ENCODE data around the gene PLA2G10.
"Not testable (repeated sequence)": the region's sequence is repeated elsewhere in the genome, so short reads cannot be mapped to it uniquely, and the experiment has no call there.

The PLA2G10 gene

GRCh38 chr16:14658063-14658462 lies 36.0 kb downstream of the PLA2G10 start:
- no peak for DNase-seq

GRCh38 chr16:14652726-14653125 lies 41.4 kb downstream of the PLA2G10 start:
- DNase-seq, result no peak

DNA sequence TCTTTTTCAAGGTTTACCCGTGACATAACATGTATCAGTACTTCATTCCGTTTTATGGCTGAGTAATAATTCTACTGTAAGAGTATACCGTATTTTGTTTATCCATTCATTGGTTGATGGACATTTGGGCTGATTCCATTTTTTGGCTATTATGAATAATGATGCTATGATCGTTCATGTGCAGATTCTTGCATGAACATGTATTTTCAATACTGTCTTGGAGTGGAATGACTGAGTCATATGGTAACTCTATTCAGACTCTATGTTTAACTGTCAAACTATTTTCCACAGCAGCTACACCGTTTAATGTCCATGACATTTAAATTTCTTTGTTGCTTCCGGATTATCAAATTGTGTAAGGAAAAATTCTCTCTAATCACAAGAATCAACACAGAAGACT lies 43.5 kb downstream of the PLA2G10 start:
- no peak for DNase-seq

DNA sequence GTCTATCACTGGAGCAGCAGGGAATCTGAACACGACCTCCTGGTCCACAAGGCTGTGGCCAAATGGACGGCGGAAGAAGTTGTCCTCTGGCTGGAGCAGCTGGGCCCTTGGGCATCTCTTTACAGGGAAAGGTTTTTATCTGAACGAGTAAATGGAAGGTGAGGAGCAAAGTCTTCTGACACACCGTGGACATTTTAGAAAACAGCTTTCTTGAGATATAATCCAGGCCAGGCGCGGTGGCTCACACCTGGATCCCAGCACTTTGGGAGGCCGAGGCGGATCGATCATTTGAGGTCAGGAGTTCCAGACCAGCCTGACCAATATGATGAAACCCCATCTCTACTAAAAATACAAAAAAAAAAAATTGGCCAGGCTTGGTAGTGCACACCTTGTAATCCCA lies 44.3 kb downstream of the PLA2G10 start:
- DNase-seq, result no peak

GRCh38 chr16:14641926-14642325 lies 52.2 kb downstream of the PLA2G10 start:
- DNase-seq, result no peak

GRCh38 chr16:14641206-14641605 lies 52.9 kb downstream of the PLA2G10 start:
- DNase-seq, result no peak

DNA sequence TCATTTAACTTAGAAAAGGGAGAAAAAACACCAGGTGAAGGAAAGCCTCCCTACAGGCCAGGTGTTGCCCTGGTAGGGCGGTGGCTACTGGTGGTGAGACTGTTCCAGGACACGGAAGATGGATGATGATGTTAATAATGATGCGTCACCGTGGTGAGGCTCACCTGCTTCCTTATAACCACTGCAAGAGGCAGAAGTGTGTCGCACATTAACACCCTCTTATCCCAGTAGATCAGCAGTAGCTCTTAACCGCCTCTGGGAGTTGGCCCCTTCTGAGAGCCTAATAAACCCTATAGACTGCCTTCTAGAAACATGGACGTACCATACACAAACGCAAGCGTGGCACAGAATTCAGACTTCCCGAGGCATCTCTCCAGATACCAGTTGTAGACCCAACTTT lies 53.6 kb downstream of the PLA2G10 start:
- DNase-seq, result no peak

DNA sequence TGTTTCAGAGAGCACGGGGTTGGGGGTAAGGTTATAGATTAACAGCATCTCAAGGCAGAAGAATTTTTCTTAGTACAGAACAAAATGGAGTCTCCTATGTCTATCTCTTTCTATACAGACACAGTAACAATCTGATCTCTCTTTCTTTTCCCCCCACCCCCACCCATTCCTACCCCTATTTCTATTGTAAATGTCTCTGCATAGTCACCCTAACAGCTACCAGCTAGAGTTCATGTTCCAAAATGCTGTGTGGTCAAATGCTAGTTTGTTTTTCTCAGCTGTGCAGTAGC lies 57.2 kb downstream of the PLA2G10 start:
- DNase-seq, result not testable (repeated sequence)

DNA sequence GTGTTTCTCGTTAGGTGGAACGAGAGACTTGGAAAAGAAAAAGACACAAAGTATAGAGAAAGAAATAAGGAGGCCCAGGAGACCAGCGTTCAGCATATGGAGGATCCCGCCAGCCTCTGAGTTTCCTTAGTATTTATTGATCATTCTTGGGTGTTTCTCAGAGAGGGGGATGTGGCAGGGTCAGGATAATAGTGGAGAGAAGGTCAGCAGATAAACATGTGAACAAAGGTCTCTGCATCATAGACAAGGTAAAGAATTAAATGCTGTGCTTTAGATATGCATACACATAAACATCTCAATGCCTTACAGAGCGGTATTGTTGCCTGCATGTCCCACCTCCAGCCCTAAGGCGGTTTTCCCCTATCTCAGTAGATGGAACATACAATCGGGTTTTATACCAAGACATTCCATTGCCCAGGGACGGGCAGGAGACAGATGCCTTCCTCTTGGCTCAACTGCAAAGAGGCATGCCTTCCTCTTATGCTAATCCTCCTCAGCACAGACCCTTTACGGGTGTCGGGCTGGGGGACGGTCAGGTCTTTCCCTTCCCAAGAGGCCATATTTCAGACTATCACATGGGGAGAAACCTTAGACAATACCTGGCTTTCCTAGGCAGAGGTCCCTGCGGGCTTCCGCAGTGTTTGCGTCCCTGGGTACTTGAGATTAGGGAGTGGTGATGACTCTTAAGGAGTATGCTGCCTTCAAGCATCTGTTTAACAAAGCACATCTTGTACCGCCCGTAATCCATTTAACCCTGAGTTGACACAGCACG lies 57.7 kb downstream of the PLA2G10 start:
- not testable (repeated sequence) for DNase-seq

DNA sequence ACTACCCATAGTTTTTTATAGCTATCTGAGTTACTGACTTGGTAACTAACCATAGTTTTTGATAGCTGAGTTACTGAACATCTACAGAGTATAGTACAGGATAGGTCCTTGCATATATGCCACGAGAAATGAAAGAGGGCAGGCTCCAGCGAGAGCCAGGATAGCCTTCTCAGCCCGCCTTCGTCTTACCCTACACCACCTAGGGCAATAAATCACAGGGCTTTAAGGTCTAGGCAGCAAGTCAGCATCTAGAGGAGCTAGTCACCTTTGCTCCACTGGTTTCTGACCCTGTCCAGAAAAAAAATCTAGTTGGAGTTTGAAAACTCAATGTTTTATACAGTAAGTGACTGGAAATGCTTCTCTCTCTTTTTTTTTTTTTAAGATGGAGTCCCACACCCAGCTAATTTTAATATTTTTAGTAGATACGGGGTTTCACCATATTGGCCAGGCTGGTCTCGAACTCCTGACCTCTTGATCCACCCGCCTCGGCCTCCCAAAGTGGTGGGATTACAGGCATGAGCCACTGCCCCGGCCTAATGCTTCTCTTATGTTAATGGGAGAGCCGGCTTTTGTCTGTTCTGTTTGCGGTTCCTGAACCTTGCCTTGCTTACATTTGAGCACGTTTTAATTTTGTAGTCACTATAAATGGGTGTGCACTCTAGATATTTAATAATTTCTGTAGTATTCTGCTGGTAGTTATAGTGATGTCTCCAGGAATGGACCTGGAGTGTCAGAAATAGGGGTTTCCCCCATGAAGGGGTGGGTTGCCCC lies 58.5 kb downstream of the PLA2G10 start:
- DNase-seq, result no peak

- DNase-seq, result no peak
Observed at GRCh38 chr16:14634389-14634725, 59.8 kb downstream of the PLA2G10 start.

GRCh38 chr16:14632693-14633569 lies 61.2 kb downstream of the PLA2G10 start, which contains the start of gene BFAR:
BFAR (plus strand) TSS chr16:14632951; CDS start chr16:14644347, 11,396 bp downstream.
- peak; percentile 96 for DNase-seq

DNA sequence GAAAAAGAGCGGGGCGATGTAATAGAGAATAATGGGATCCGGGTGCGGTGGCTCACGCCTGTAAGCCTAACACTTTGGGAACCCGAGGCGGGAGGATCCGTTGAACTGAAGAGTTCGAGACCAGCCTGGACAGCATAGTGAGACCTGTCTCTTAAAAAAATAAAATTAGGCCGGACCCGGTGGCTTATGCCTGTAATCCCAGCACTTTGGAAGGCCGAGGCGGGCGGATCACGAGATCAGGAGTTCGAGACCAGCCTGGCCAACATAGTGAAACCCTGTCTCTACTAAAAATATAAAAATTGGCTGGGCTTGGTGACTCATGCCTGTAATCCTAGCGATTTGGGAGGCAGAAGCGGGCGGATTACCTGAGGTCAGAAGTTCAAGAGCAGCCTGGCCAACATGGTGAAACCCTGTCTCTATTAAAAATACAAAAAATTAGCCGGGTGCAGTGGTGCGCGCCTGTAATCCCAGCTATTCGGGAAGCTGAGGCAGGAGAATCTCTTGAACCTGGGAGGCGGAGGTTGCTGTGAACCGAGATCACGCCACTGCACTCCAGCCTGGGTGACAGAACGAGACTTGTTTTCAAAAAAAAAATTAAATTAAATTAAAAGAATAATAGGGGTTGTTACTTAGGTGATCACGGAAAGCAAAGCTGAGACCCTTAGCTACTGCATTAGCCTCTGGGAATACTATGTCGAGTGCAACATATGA lies 63.3 kb downstream of the PLA2G10 start:
- DNase-seq, result not testable (repeated sequence)

- peak; percentile 98 for DNase-seq
Observed at GRCh38 chr16:14629919-14630619, 64.0 kb downstream of the PLA2G10 start, which contains the start of gene PARN. PARN (minus strand) TSS chr16:14630260; CDS start chr16:14630125, 135 bp downstream.

GRCh38 chr16:14629612-14629918 lies 64.5 kb downstream of the PLA2G10 start:
- DNase-seq, result no peak

DNA sequence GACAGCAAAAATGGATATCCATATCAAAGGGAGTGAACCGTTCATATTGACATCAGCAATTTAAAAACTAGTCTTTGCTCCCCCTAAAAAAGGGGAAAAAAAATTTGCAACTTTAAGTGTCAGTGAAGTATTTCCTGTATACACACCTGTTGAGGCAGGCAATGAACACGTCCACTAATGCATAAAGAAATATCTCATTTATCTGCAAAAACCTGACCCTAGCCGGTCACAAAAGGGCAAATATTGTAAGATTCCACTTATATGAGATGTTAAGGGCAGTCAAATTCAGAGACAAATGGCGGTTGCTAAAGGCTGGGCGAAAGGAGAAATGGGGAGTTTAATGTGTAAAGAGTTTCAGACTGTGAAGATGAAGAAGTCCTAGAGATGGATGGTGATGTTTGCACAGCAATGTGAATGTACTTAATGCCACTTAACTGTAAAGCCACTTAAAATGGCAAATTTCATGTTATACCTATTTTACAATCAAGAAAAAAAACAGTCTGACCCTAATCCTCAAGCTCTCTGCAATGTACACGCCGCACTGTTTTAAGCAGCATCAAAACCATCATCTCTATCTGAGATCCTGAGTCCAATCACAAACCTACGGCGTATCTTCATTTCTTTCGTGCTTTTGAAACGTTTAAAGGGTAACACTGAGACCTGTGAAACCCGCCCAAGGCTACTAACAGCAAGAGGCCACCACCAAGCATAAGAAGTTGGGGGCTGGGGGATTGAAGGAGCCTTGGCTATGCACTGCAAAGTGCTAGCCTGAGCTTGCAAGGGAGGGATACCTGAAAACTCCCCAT lies 65.1 kb downstream of the PLA2G10 start:
- DNase-seq, result no peak

- DNase-seq, result no peak
Observed at GRCh38 chr16:14627078-14627477, 67.0 kb downstream of the PLA2G10 start.
